PC-9 (cell line): Measurements from ENCODE around the gene SORCS2.

Experiments
- CTCF ChIP-seq: fragments of 200-600 bp; sonication (generic); conservative IDR thresholded peaks from 2 replicates; pipeline ENCODE4 v1.6.1; 2017; ENCODE audit warnings: mixed run types, antibody characterized with exemption, mild to moderate bottlenecking, moderate library complexity
- EZH2 ChIP-seq: fragments of 200-600 bp; sonication (generic); IDR thresholded peaks from 2 replicates; pipeline ENCODE4 v1.8.0; 2017; ENCODE audit warnings: antibody characterized with exemption, low read depth

DNA sequence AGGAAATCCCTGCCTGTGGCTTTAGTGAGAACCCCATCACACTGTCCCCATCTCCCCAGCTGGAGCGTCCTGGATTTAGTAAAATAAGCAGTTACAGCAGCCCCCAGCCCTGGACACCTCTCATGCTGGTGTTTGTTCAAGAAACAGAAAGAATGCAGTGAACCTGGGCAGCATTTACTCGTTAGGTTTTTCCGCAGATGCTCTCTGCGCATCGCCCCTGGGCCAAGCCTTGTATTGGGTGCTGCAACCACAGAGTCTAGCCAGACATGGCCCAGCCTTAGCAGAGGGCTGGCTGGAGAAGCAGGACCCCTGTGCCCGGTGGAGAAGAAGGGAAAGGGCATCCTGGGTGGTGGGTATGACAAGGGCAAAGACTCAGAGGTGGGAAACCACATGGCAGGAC lies 378.7 kb downstream of the SORCS2 start:
- no peak for TF ChIP-seq CTCF
- TF ChIP-seq EZH2, result no peak
